ENCODE results near the gene NXF3.
"Not testable (repeated sequence)": the region's sequence is repeated elsewhere in the genome, so short reads cannot be mapped to it uniquely, and the experiment has no call there.

NXF3 gene

DNA sequence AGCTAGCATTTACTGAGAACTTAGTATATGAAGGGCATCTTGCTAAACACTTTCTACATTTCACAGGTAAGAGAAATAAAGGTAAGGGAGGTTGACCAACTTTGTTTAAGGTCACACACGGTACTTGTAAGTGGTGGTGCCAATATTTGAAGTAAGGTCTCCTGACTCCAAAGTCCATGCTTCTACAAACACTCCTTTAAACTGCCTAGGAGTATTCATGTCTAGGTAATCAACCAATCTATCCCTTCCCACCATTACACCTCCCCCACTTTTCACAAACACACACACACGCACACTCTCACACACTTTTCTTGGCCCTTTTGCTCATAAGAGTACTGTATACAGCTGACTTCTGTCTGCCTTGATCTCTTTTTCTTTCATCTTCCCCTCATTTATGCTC, 36.0 kb downstream of the NXF3 start:
- Histone ChIP-seq H3K79me1 (replicated peaks; ENCODE audit: low read length, poor library complexity, severe bottlenecking) (no peaks in the 10 kb centered on the region), H3K4me3 (ENCODE audit: insufficient read depth in 1 of 2, low read depth in 1 of 2, low read length in 2 of 2) (no peak overlapping the region), H3K4me1 (ENCODE audit: control insufficient read depth, insufficient read depth, low read depth, low read length) (no peaks in the 10 kb centered on the region), H4K91ac (ENCODE audit: low read length) (no peak overlapping the region), H2BK5ac (ENCODE audit: low read depth, low read length, poor library complexity, severe bottlenecking) (no peak overlapping the region), H3K27ac (ENCODE audit: low read length, poor library complexity, severe bottlenecking) (no peak overlapping the region), H3K14ac (ENCODE audit: low read length in 2 of 2) (no peak overlapping the region), H3K4me2 (ENCODE audit: low read length, poor library complexity, severe bottlenecking) (no peak overlapping the region), H2BK12ac (ENCODE audit: low read length in 2 of 2) (no peak overlapping the region), H4K8ac (ENCODE audit: low read length) (no peak overlapping the region), H3K23ac (ENCODE audit: low read length in 2 of 2) (no peak overlapping the region), H3K36me3 (ENCODE audit: control insufficient read depth in 1 of 2, insufficient read depth in 2 of 2, low read depth in 1 of 2, low read length in 2 of 2) (no peaks in the 10 kb centered on the region), H3K18ac (ENCODE audit: low read depth in 1 of 2, low read length in 2 of 2) (no peak overlapping the region), H3K4ac (ENCODE audit: low read depth in 1 of 2, low read length in 2 of 2) (no peak overlapping the region), H3K9me3 (ENCODE audit: control insufficient read depth, low read length) (no peaks in the 10 kb centered on the region), H3K27me3 (ENCODE audit: control insufficient read depth in 1 of 2, insufficient read depth in 1 of 2, low read length in 2 of 2) (peaks cover 0 to 12% of the 10 kb centered on the region in 2 experiments), H2BK120ac (ENCODE audit: low read depth, low read length) (no peak overlapping the region), H2BK15ac (ENCODE audit: low read depth, poor library complexity, severe bottlenecking) (no peak overlapping the region), H3K9ac (ENCODE audit: low read length) (no peak overlapping the region), H2AK5ac (ENCODE audit: low read length, severe bottlenecking) (no peak overlapping the region), H2AFZ (ENCODE audit: low read depth, low read length) (no peak overlapping the region)
- DNase-seq: no peak
- 97% methylated on average over 2 of the region's 2 CpGs for WGBS

DNA sequence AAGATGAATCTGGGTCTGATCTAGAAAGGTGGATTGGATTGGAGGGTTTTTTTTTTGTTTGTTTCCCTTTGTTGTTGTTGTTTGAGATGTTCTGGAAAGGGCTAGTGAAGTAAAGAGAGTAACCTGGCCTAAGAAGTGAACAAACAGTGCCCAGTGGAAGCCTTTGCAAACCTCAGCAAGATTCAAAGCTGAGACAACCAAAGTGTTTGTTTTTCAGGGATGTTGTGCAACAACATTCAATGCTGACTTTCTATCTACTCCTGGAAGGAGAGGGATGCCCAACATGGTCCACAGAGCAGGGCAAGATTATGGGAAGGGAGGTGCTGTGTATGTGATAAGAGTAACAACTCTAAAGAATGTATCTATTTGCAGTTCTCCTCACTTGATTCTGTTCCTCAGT, 40.3 kb downstream of the NXF3 start:
- no peak overlapping the region for H2BK5ac ChIP-seq (ENCODE audit: low read depth, low read length, poor library complexity, severe bottlenecking)
- no peak overlapping the region for H4K8ac ChIP-seq (ENCODE audit: low read length)
- no peak overlapping the region for H3K14ac ChIP-seq (ENCODE audit: low read length in 2 of 2)
- H3K27ac ChIP-seq (ENCODE audit: low read length, poor library complexity, severe bottlenecking): no peak overlapping the region
- no peak overlapping the region for H2BK15ac ChIP-seq (ENCODE audit: low read depth, poor library complexity, severe bottlenecking)
- no peak overlapping the region for H3K23ac ChIP-seq (ENCODE audit: low read length in 2 of 2)
- no peak for DNase-seq
- no peak overlapping the region for H4K91ac ChIP-seq (ENCODE audit: low read length)
- H2AK5ac ChIP-seq (ENCODE audit: low read length, severe bottlenecking): no peak overlapping the region
- H3K9me3 ChIP-seq (ENCODE audit: control insufficient read depth, low read length): no peaks in the 10 kb centered on the region
- no peak overlapping the region for H2AFZ ChIP-seq (ENCODE audit: low read depth, low read length)
- H3K4ac ChIP-seq (ENCODE audit: low read depth in 1 of 2, low read length in 2 of 2): no peak overlapping the region
- H2BK120ac ChIP-seq (ENCODE audit: low read depth, low read length): no peak overlapping the region
- H3K18ac ChIP-seq (ENCODE audit: low read depth in 1 of 2, low read length in 2 of 2): no peak overlapping the region
- no peaks in the 10 kb centered on the region for H3K4me1 ChIP-seq (ENCODE audit: control insufficient read depth, insufficient read depth, low read depth, low read length)
- peaks cover 0 to 12% of the 10 kb centered on the region in 2 experiments for H3K27me3 ChIP-seq (ENCODE audit: control insufficient read depth in 1 of 2, insufficient read depth in 1 of 2, low read length in 2 of 2)
- no peaks in the 10 kb centered on the region for H3K36me3 ChIP-seq (ENCODE audit: control insufficient read depth in 1 of 2, insufficient read depth in 2 of 2, low read depth in 1 of 2, low read length in 2 of 2)
- H3K79me1 ChIP-seq (replicated peaks; ENCODE audit: low read length, poor library complexity, severe bottlenecking): no peaks in the 10 kb centered on the region
- no peak overlapping the region for H2BK12ac ChIP-seq (ENCODE audit: low read length in 2 of 2)
- H3K4me3 ChIP-seq (ENCODE audit: insufficient read depth in 1 of 2, low read depth in 1 of 2, low read length in 2 of 2): no peak overlapping the region
- H3K4me2 ChIP-seq (ENCODE audit: low read length, poor library complexity, severe bottlenecking): no peak overlapping the region
- H3K9ac ChIP-seq (ENCODE audit: low read length): no peak overlapping the region

DNA sequence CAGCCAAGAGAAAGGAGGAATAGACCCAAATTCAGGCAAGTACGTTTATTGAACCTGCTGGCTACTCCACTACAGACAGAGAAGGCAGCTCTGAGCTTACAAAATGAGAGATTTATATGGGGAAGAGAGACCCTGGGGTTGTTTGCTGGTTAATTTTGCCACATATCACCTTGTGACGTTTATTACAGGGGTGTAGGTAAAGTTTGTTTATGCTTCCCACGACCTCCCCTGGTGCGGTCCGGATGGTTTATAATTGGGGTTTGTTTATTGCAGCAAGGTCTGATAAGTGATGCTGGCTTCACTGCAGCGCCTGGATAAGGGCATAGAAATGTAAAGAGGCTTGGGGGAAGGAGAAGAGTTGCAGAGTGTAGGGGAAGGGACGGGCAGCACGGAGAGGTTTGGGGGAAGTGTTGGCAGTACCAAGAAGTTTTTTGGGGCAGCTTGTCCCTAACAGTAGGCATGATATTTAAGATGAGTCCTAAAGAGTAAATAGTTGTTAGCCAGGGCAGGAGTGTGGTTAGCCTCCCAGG, 41.6 kb downstream of the NXF3 start:
- H2AFZ ChIP-seq (ENCODE audit: low read depth, low read length): no peak overlapping the region
- no peak overlapping the region for H3K9ac ChIP-seq (ENCODE audit: low read length)
- H3K4ac ChIP-seq (ENCODE audit: low read depth in 1 of 2, low read length in 2 of 2): no peak overlapping the region
- WGBS: 6% methylated on average over 8 of the region's 8 CpGs
- no peaks in the 10 kb centered on the region for H3K9me3 ChIP-seq (ENCODE audit: control insufficient read depth, low read length)
- H2BK12ac ChIP-seq (ENCODE audit: low read length in 2 of 2): no peak overlapping the region
- H3K79me1 ChIP-seq (replicated peaks; ENCODE audit: low read length, poor library complexity, severe bottlenecking): no peaks in the 10 kb centered on the region
- no peak overlapping the region for H3K4me3 ChIP-seq (ENCODE audit: insufficient read depth in 1 of 2, low read depth in 1 of 2, low read length in 2 of 2)
- H2AK5ac ChIP-seq (ENCODE audit: low read length, severe bottlenecking): no peak overlapping the region
- no peak overlapping the region for H2BK120ac ChIP-seq (ENCODE audit: low read depth, low read length)
- H3K14ac ChIP-seq (ENCODE audit: low read length in 2 of 2): no peak overlapping the region
- H3K4me1 ChIP-seq (ENCODE audit: control insufficient read depth, insufficient read depth, low read depth, low read length): no peaks in the 10 kb centered on the region
- H3K27ac ChIP-seq (ENCODE audit: low read length, poor library complexity, severe bottlenecking): no peak overlapping the region
- H2BK5ac ChIP-seq (ENCODE audit: low read depth, low read length, poor library complexity, severe bottlenecking): no peak overlapping the region
- H3K18ac ChIP-seq (ENCODE audit: low read depth in 1 of 2, low read length in 2 of 2): no peak overlapping the region
- no peaks in the 10 kb centered on the region for H3K36me3 ChIP-seq (ENCODE audit: control insufficient read depth in 1 of 2, insufficient read depth in 2 of 2, low read depth in 1 of 2, low read length in 2 of 2)
- H2BK15ac ChIP-seq (ENCODE audit: low read depth, poor library complexity, severe bottlenecking): no peak overlapping the region
- no peak overlapping the region for H4K91ac ChIP-seq (ENCODE audit: low read length)
- peaks cover 0 to 6% of the 10 kb centered on the region in 2 experiments for H3K27me3 ChIP-seq (ENCODE audit: control insufficient read depth in 1 of 2, insufficient read depth in 1 of 2, low read length in 2 of 2)
- no peak overlapping the region for H3K4me2 ChIP-seq (ENCODE audit: low read length, poor library complexity, severe bottlenecking)
- no peak overlapping the region for H3K23ac ChIP-seq (ENCODE audit: low read length in 2 of 2)
- H4K8ac ChIP-seq (ENCODE audit: low read length): no peak overlapping the region
- DNase-seq: no peak

DNA sequence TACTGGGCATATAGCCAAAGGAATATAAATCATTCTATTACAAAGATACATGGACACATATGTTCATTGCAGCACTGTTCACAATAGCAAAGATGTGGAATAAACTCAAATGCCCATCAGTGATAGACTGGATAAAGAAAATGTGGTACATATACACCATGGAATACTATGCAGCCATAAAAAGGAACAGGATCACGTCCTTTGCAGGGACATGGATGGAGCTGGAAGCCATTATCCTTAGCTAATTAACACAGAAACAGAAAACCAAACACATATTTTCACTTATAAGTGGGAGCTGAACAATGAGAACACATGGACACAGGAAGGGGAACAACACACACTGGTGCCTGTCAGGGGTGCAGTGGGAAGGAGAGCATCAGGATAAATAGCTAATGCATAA, 59.6 kb downstream of the NXF3 start:
- H4K91ac ChIP-seq (ENCODE audit: low read length); H2BK12ac ChIP-seq (ENCODE audit: low read length in 2 of 2); H3K27me3 ChIP-seq (ENCODE audit: control insufficient read depth in 1 of 2, insufficient read depth in 1 of 2, low read length in 2 of 2); H3K4me3 ChIP-seq (ENCODE audit: insufficient read depth in 1 of 2, low read depth in 1 of 2, low read length in 2 of 2); H3K4me1 ChIP-seq (ENCODE audit: control insufficient read depth, insufficient read depth, low read depth, low read length); H2BK5ac ChIP-seq (ENCODE audit: low read depth, low read length, poor library complexity, severe bottlenecking); H3K23ac ChIP-seq (ENCODE audit: low read length in 2 of 2); H3K9me3 ChIP-seq (ENCODE audit: control insufficient read depth, low read length); H2AK5ac ChIP-seq (ENCODE audit: low read length, severe bottlenecking); H4K8ac ChIP-seq (ENCODE audit: low read length); H3K4ac ChIP-seq (ENCODE audit: low read depth in 1 of 2, low read length in 2 of 2); H2AFZ ChIP-seq (ENCODE audit: low read depth, low read length); H3K18ac ChIP-seq (ENCODE audit: low read depth in 1 of 2, low read length in 2 of 2); H3K27ac ChIP-seq (ENCODE audit: low read length, poor library complexity, severe bottlenecking); H3K14ac ChIP-seq (ENCODE audit: low read length in 2 of 2); H3K79me1 ChIP-seq (replicated peaks; ENCODE audit: low read length, poor library complexity, severe bottlenecking); H2BK120ac ChIP-seq (ENCODE audit: low read depth, low read length); H2BK15ac ChIP-seq (ENCODE audit: low read depth, poor library complexity, severe bottlenecking); H3K9ac ChIP-seq (ENCODE audit: low read length); DNase-seq; H3K4me2 ChIP-seq (ENCODE audit: low read length, poor library complexity, severe bottlenecking); H3K36me3 ChIP-seq (ENCODE audit: control insufficient read depth in 1 of 2, insufficient read depth in 2 of 2, low read depth in 1 of 2, low read length in 2 of 2): not testable (repeated sequence)
- WGBS: no CpG with 5 or more reads among the region's 1 CpG
